ENCODE measurements around the gene HOXB6. TPM values are rescaled to one million over a fixed set of nuclear protein-coding genes. Genes with fewer than 3 reads are reported as not detected.

HOXB6 gene
- total and polyA plus RNA-seq, 4 donors, result 0.17 to 1.1 (median 0.46) TPM

GRCh38 chr17:48622857-48623256 is 18.1 kb upstream of the HOXB6 start:
- H3K4me3 ChIP-seq (ENCODE audit: low read depth in 1 of 3, low read length in 3 of 3), result no peak overlapping the region
- peaks cover 7 to 16% (median 13%) of the 10 kb centered on the region in 4 donors for H3K4me1 ChIP-seq (ENCODE audit: control insufficient read depth in 4 of 4, insufficient read depth in 4 of 4, low read length in 3 of 4)
- TF ChIP-seq EGR1 (IDR thresholded peaks at IDR 0.05; ENCODE audit: low read depth in 2 of 2), result no peak
- no peak for TF ChIP-seq TAF1 (conservative IDR thresholded peaks at IDR 0.05)
- no peak for TF ChIP-seq HNF4G (IDR thresholded peaks at IDR 0.05)
- TF ChIP-seq, protein P1, sequence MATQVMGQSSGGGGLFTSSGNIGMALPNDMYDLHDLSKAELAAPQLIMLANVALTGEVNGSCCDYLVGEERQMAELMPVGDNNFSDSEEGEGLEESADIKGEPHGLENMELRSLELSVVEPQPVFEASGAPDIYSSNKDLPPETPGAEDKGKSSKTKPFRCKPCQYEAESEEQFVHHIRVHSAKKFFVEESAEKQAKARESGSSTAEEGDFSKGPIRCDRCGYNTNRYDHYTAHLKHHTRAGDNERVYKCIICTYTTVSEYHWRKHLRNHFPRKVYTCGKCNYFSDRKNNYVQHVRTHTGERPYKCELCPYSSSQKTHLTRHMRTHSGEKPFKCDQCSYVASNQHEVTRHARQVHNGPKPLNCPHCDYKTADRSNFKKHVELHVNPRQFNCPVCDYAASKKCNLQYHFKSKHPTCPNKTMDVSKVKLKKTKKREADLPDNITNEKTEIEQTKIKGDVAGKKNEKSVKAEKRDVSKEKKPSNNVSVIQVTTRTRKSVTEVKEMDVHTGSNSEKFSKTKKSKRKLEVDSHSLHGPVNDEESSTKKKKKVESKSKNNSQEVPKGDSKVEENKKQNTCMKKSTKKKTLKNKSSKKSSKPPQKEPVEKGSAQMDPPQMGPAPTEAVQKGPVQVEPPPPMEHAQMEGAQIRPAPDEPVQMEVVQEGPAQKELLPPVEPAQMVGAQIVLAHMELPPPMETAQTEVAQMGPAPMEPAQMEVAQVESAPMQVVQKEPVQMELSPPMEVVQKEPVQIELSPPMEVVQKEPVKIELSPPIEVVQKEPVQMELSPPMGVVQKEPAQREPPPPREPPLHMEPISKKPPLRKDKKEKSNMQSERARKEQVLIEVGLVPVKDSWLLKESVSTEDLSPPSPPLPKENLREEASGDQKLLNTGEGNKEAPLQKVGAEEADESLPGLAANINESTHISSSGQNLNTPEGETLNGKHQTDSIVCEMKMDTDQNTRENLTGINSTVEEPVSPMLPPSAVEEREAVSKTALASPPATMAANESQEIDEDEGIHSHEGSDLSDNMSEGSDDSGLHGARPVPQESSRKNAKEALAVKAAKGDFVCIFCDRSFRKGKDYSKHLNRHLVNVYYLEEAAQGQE (IDR thresholded peaks at IDR 0.05), result no peak
- no peak for TF ChIP-seq FOXA1 (IDR thresholded peaks at IDR 0.05)
- no peak for TF ChIP-seq SP1 (IDR thresholded peaks at IDR 0.05)
- no peak overlapping the region for H3K9ac ChIP-seq (ENCODE audit: low read depth in 1 of 2, low read length in 2 of 2)
- H3K36me3 ChIP-seq (ENCODE audit: control insufficient read depth in 4 of 4, insufficient read depth in 3 of 4, low read depth in 1 of 4, low read length in 3 of 4), result no peaks in the 10 kb centered on the region
- H3K27ac ChIP-seq (ENCODE audit: low read depth in 1 of 2, low read length in 2 of 2), result no peak overlapping the region
- peaks cover 4 to 48% (median 33%) of the 10 kb centered on the region in 4 donors for H3K27me3 ChIP-seq (ENCODE audit: control insufficient read depth in 4 of 4, insufficient read depth in 4 of 4, low read length in 3 of 4)
- no peaks in the 10 kb centered on the region for H3K9me3 ChIP-seq (ENCODE audit: control insufficient read depth in 4 of 4, low read length in 3 of 4)
- DNase-seq (ENCODE audit: low spot score), result no peak
- WGBS, result 26% methylated on average over 11 of the region's 11 CpGs

DNA sequence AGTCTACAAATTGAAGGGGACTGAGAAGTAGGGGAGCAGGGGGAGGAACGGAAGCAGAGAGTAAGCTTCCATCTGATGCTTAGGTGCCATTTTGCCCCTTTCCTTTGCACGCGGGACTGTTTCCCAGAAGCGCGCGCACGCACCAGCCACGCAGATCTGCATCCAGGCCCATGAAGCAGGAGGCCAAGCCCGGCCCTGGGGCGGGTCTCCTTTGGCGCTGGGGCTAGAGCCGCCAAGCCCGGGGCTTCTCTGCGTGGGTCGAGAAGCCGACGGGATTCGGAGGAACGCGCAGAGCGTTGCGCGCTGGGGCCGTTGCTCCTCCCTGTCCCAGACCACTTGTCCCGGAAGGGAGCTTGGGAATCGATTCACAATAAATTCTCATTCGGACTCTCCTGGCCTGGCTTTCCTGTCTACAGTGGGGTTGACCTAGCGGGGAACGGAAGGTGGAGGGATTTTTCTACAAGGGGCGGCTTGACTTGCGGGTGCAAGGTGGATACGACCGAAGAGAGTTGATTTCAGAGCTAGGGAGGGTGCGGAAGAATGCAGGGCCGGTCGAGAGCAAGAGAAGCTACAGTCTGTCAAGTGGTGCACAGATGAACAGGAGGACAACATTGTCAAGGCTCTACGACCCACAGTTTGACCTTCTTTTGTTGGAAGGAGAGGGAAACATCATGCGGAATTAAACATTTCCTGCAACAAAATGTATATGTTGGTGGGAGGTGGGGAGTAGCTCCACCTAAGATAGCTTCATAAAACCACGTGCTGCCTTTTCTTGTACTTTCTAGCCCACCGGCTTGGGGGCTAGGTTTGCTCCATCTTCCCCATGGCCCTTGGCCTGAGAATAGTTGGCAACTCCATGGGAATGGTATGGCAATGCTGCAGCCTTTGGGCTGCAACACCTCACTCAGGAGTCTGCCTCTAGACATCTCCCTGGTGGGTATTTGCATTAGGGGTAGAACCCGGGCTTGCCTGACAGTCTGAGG is 16.9 kb upstream of the HOXB6 start:
- Histone ChIP-seq H3K27ac (ENCODE audit: low read depth in 1 of 2, low read length in 2 of 2) (no peak overlapping the region), H3K36me3 (ENCODE audit: control insufficient read depth in 4 of 4, insufficient read depth in 3 of 4, low read depth in 1 of 4, low read length in 3 of 4) (no peaks in the 10 kb centered on the region), H3K27me3 (ENCODE audit: control insufficient read depth in 4 of 4, insufficient read depth in 4 of 4, low read length in 3 of 4) (peaks cover 4 to 45% (median 34%) of the 10 kb centered on the region in 4 donors), H3K9me3 (ENCODE audit: control insufficient read depth in 4 of 4, low read length in 3 of 4) (no peaks in the 10 kb centered on the region), H3K9ac (ENCODE audit: low read depth in 1 of 2, low read length in 2 of 2) (no peak overlapping the region), H3K4me3 (ENCODE audit: low read depth in 1 of 3, low read length in 3 of 3) (no peak overlapping the region), H3K4me1 (ENCODE audit: control insufficient read depth in 4 of 4, insufficient read depth in 4 of 4, low read length in 3 of 4) (peaks cover 7 to 20% (median 13%) of the 10 kb centered on the region in 4 donors)
- no peak for DNase-seq (ENCODE audit: low spot score)
- TF ChIP-seq FOXA2 (IDR thresholded peaks at IDR 0.05) (no peak), RAD21 (IDR thresholded peaks at IDR 0.05) (no peak), GABPA (IDR thresholded peaks at IDR 0.05 in 1 of 2, conservative IDR thresholded peaks at IDR 0.05 in 1 of 2) (no peak), TAF1 (conservative IDR thresholded peaks at IDR 0.05) (no peak), SP1 (IDR thresholded peaks at IDR 0.05) (no peak)
- TF ChIP-seq, protein P2, sequence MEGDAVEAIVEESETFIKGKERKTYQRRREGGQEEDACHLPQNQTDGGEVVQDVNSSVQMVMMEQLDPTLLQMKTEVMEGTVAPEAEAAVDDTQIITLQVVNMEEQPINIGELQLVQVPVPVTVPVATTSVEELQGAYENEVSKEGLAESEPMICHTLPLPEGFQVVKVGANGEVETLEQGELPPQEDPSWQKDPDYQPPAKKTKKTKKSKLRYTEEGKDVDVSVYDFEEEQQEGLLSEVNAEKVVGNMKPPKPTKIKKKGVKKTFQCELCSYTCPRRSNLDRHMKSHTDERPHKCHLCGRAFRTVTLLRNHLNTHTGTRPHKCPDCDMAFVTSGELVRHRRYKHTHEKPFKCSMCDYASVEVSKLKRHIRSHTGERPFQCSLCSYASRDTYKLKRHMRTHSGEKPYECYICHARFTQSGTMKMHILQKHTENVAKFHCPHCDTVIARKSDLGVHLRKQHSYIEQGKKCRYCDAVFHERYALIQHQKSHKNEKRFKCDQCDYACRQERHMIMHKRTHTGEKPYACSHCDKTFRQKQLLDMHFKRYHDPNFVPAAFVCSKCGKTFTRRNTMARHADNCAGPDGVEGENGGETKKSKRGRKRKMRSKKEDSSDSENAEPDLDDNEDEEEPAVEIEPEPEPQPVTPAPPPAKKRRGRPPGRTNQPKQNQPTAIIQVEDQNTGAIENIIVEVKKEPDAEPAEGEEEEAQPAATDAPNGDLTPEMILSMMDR (IDR thresholded peaks at IDR 0.05; ENCODE audit: low read depth, low read length, missing input control), result no peak
- TF ChIP-seq, protein P1 (IDR thresholded peaks at IDR 0.05), result no peak
- 26% methylated on average over 41 of the region's 41 CpGs for WGBS
